Middle frontal gyrus (tissue), 1 donor: ENCODE data around the gene COX7B.
"Not testable (repeated sequence)": the region's sequence is repeated elsewhere in the genome, so short reads cannot be mapped to it uniquely, and the experiment has no call there.

ENCODE experiments used
- DNase-seq: peaks from one replicate; pipeline ENCODE4 v3.0.0-alpha.2; 2015; ENCODE audit warnings: low spot score; ENCODE audit errors: extremely low spot score

COX7B gene

DNA sequence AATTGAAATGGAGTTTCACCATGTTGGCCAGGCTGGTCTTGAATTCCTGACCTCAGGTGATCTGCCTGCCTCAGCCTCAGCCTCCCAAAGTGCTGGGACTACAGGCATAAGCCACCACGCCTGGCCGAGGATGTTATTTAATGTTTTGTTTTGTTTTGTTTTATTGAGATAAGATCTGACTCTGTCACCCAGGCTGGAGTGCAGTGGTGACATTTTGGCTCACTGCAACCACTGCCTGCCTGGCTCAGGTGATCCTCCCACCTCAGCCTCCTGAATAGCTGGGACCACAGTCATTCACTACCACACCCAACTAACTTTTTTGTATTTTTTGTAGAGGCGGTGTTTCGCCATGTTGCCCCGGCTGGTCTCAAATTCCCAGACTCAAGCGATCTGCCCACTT is 45.8 kb downstream of the COX7B start:
- not testable (repeated sequence) for DNase-seq

DNA sequence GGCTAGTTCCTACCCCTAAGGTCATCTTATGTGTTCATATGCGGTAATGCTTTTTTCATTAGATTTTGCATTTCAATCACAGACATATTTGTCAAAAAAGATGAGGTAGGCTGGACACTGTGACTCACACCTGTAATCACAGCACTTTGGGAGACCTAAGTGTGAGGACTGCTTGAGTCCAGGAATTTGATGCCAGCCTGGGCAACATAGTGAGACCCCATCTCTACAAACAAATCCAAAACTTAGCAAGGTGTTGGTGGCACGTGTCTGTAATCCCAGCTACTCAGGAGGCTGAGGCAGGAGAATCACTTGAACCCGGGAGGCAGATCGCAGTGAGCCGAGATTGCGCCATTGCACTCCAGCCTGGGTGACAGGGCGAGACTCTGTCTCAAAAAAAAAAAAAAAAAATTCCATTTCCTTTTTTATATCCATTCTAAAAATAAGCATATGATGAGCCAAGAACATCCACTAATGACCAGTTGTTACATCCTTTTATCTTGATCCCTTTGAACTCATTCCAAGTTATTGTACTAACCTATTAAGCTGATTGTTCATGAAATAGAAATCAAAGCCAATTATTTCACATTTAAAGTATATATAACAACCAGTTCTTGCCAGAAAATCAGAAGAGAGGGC is 46.8 kb downstream of the COX7B start:
- no peak for DNase-seq

DNA sequence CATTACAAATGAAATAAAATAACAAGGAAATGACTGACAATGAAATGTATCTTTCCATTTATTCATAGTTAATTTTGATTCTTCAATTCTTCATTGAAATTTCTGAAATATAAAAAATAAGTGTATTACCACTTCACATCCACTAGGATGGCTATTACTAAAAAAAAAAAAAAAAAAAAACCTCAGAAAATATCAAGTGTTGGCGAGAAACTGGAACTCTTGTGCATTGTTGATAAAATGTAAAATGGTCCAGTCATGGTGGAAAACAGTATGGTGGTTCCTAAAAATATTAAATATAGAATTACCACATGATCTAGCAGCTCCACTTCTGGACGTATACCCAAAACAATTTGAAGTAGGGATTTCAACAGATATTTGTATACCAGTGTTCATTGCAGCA is 47.3 kb downstream of the COX7B start:
- DNase-seq, result no peak

DNA sequence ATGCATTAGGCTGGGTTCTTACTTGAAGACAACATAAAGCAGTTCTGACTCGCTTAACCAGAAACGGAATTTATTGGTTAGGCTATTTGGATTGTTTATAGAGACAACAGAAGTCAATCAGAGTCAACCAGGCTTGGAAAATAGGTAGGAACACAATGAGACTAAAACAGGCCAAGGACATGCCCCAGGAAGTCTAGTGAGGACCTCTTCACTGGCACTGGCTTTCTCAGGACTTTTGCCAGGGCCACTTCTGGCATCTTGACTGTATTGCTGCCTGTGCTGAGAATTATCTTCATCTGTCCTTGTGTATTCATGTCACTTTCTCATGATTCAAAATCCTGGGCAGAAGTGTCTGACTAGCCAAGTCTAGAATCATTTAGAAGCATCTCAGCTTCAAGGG is 50.6 kb downstream of the COX7B start:
- DNase-seq, result no peak

DNA sequence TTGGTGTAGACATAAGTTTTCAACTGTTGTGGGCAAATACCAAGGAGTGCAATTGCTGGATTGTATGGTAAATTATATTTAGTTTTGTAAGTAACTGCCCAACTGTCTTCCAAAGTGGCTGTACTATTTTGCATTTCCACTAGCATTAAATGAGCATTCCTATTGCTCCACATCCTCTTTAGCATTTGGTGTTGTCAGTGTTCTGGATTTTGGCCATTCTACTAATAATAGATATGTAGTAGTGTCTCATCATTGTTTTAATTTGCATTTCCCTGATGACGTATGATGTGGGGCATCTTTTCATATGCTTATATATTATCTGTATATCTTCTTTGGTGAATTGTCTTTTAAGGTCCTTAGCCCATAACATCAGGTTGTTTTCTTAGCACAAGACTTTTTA is 52.9 kb downstream of the COX7B start:
- no peak for DNase-seq

DNA sequence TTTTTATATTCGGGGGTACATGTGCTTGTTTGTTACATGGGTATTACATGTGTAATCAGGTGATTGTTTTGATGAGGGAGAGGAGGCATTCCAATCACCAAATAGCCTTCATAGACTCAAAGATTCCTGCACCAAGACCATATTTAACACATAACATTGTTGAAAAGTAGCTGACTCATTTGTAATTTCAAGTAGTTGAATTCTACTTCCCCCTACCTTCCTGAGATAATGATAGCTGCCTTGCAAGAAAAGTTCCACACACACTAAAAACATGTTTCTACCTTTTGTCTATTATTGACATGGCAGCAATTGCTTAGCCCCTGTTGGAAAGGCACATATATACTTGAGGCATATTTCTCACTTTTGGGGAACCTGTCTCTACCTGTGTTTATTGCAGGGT is 54.0 kb downstream of the COX7B start:
- no peak for DNase-seq

DNA sequence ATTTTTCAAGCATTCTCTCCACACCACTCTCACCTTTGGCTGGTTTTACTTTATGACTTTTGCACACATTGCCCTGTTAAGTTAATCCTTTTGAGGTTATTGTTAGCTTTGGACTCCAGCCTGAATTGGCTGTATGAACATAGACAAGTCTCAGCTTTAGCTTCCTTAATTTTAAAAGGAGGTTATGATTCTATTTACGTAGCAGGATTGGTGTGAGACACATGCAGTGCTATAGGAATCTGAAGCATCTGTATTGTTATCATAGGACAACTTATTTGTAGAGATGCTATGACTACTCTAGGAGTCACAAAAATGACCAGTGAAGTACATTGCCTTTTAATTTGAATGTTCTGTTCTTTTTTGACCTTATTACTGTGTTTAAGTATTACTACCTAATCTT is 54.4 kb downstream of the COX7B start:
- no peak for DNase-seq
